ENCODE data around the gene ADSS1. TPM values are rescaled to one million over a fixed set of nuclear protein-coding genes. Genes with fewer than 3 reads are reported as not detected.

The ADSS1 gene
- total RNA-seq, 1 donor from 2014 or later: 5.1 TPM

- DNase-seq (peak; percentile 77), ATAC-seq (peak; percentile 23 to 29)
- intact Hi-C loops (cut with DNase I): no loop called here
- H3K36me3 ChIP-seq: peaks cover 31% of the 10 kb centered on the region
- H3K4me3 ChIP-seq: peak overlapping the region; percentile 71
- peak overlapping the region; percentile 70 for H3K27ac ChIP-seq
- TF ChIP-seq CTCF (IDR thresholded peaks at IDR 0.05): no peak
- H3K27me3 ChIP-seq (ENCODE audit: low read depth): no peaks in the 10 kb centered on the region
- no peaks in the 10 kb centered on the region for H3K9me3 ChIP-seq
- H3K4me1 ChIP-seq: peaks cover 80% of the 10 kb centered on the region
Observed at GRCh38 chr14:104794099-104794498, 70.1 kb downstream of the ADSS1 start.

GRCh38 chr14:104794631-104794992 is 70.6 kb downstream of the ADSS1 start:
- Histone ChIP-seq H3K27ac (peak overlapping the region; percentile 70), H3K9me3 (no peaks in the 10 kb centered on the region), H3K4me1 (peaks cover 80% of the 10 kb centered on the region), H3K27me3 (ENCODE audit: low read depth) (no peaks in the 10 kb centered on the region), H3K4me3 (peak overlapping the region; percentile 71), H3K36me3 (peaks cover 26% of the 10 kb centered on the region)
- no peak for TF ChIP-seq CTCF (IDR thresholded peaks at IDR 0.05)
- ATAC-seq (peak in 1 of 2 donors; percentile 12), DNase-seq (no peak)
- intact Hi-C loops (cut with DNase I): no loop called here

- DNase-seq: peak; percentile 65
- Histone ChIP-seq H3K4me1 (peaks cover 80% of the 10 kb centered on the region), H3K9me3 (no peaks in the 10 kb centered on the region), H3K27me3 (ENCODE audit: low read depth) (no peaks in the 10 kb centered on the region), H3K27ac (peak within 1 kb of the TSS; percentile 87), H3K36me3 (peaks cover 20% of the 10 kb centered on the region), H3K4me3 (peak within 1 kb of the TSS; percentile 71)
- TF ChIP-seq CTCF (IDR thresholded peaks at IDR 0.05): no peak
- intact Hi-C loops (cut with DNase I): no loop called here
- ATAC-seq: peak in 1 of 2 donors; percentile 5
Observed at GRCh38 chr14:104794993-104795780, 71.2 kb downstream of the ADSS1 start, which contains the start of gene AKT1. Gene AKT1, minus strand, starts transcription at chr14:104795748. Its CDS starts 3,105 bp downstream, at chr14:104792643.

DNA sequence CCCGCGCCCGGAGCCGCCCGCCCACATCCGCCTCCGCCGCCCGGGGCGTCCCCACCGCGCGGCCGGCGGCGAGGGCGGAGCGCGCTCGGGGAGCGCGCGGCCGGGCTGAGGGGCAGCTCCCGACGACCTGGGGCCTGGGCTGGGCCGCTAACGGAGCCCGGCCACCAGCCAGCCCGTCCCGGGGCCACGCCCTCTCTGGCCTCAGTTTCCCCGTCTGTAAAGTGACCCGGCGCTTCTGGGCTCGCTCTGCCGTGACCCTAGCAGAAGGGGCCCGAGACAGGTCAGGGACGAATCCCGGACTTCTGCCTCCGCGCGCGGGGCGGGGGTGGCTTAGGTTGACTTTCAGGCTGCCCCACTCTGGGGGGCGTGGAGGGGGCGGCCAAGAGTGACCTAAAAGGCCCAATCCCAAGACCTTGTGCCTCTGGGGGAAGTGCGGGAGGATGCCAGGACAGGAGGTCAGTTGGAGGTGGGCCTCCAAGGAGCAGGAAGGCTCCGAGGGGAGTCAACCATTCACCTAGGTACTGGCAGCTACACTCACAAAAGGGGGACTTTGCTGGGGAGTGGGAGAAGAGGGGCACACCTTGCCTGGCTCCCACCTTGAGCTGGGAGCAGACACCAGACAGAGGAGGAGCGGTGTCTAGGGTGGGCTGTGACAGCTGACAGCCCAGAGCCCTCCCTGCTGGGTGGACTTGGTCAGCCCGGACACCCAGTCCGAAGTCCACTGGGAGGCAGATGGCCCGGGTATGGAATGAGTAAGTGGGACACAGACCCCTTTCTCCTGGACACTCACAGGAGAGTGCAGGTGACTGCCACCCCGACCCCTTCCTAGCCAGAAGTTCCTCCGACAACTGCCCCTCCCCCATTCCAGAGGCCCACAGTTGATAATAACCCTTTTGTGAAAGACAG is 72.0 kb downstream of the ADSS1 start:
- DNase-seq: no peak
- intact Hi-C loops (cut with DNase I): no loop called here
- H3K36me3 ChIP-seq: peaks cover 11% of the 10 kb centered on the region
- H3K9me3 ChIP-seq: no peaks in the 10 kb centered on the region
- peak; percentile 51 to 52 for ATAC-seq
- no peaks in the 10 kb centered on the region for H3K27me3 ChIP-seq (ENCODE audit: low read depth)
- peak overlapping the region; percentile 87 for H3K27ac ChIP-seq
- peak overlapping the region; percentile 56 for H3K4me3 ChIP-seq
- no peak for TF ChIP-seq CTCF (IDR thresholded peaks at IDR 0.05)
- peaks cover 73% of the 10 kb centered on the region for H3K4me1 ChIP-seq

GRCh38 chr14:104796687-104797081 is 72.7 kb downstream of the ADSS1 start:
- Histone ChIP-seq H3K36me3 (peaks cover 7% of the 10 kb centered on the region), H3K4me3 (no peak overlapping the region), H3K9me3 (no peaks in the 10 kb centered on the region), H3K4me1 (peaks cover 73% of the 10 kb centered on the region), H3K27ac (peak overlapping the region; percentile 87), H3K27me3 (ENCODE audit: low read depth) (no peaks in the 10 kb centered on the region)
- no peak for TF ChIP-seq CTCF (IDR thresholded peaks at IDR 0.05)
- no peak for DNase-seq
- no peak for ATAC-seq
- intact Hi-C loops (cut with DNase I): no loop called here

Small RNA genes within 50 kb of the gene (microRNA-seq; reads per million reads assigned to microRNA genes)
- not detected for gene MIR4710 (ENCODE audit: borderline number of aligned reads)

Other genes with a start within 250 kb of the ADSS1 start
- 0.18 TPM for gene C14orf180, start 144.5 kb upstream of the ADSS1 start, total RNA-seq
- gene TMEM179, start 119.5 kb upstream of the ADSS1 start, total RNA-seq: not detected
- 116 TPM for gene INF2, start 34.6 kb upstream of the ADSS1 start, total RNA-seq
- gene SIVA1, start 28.9 kb downstream of the ADSS1 start, total RNA-seq: 66.3 TPM
- gene AKT1, start 71.5 kb downstream of the ADSS1 start, total RNA-seq: 154 TPM
- gene ZBTB42, start 76.9 kb downstream of the ADSS1 start, total RNA-seq: 13.1 TPM
- 24.7 TPM for gene CEP170B, start 141.0 kb downstream of the ADSS1 start, total RNA-seq
- gene PLD4, start 200.7 kb downstream of the ADSS1 start, total RNA-seq: 1.2 TPM

All from lower lobe of right lung (tissue), 2 donors.